GM23248 (cell line): ENCODE results near the gene ANKRD53. TPM values are rescaled to one million over a fixed set of nuclear protein-coding genes. Genes with fewer than 3 reads are reported as not detected.

Experiments used
- DNase-seq: peaks from one replicate; pipeline ENCODE4 v3.0.0-alpha.2; 2015
- H2AFZ ChIP-seq: fragments of 200-600 bp; sonication (generic); 2 replicates; pipeline ENCODE4 v1.6.1; 2016; ENCODE audit warnings: antibody characterized with exemption
- H3F3A ChIP-seq: fragments of 200-600 bp; sonication (generic); 2 replicates; pipeline ENCODE4 v1.6.1; 2016; ENCODE audit warnings: mild to moderate bottlenecking, antibody characterized with exemption, mixed run types; ENCODE audit not compliant: insufficient read depth
- H3K27ac ChIP-seq: fragments of 200-600 bp; sonication (generic); 2 replicates; pipeline ENCODE4 v1.5.1; 2016; ENCODE audit warnings: mild to moderate bottlenecking
- H3K27me3 ChIP-seq: fragments of 200-600 bp; sonication (generic); replicated peaks from 2 replicates; pipeline ENCODE4 v1.6.1; 2016; ENCODE audit warnings: mild to moderate bottlenecking; ENCODE audit not compliant: insufficient read depth
- H3K36me3 ChIP-seq: fragments of 200-600 bp; sonication (generic); 2 replicates; pipeline ENCODE4 v1.6.1; 2016; ENCODE audit warnings: low read depth, mild to moderate bottlenecking
- H3K4me1 ChIP-seq: fragments of 200-600 bp; sonication (generic); 2 replicates; pipeline ENCODE4 v1.6.1; 2016; ENCODE audit warnings: mild to moderate bottlenecking; ENCODE audit not compliant: insufficient read depth
- H3K4me2 ChIP-seq: fragments of 200-600 bp; sonication (generic); one replicate; pipeline ENCODE4 v1.6.1; 2016; ENCODE audit warnings: mild to moderate bottlenecking; ENCODE audit not compliant: unreplicated experiment
- H3K4me3 ChIP-seq: fragments of 200-600 bp; sonication (generic); 2 replicates; pipeline ENCODE4 v1.5.1; 2016; ENCODE audit warnings: mild to moderate bottlenecking
- H3K79me2 ChIP-seq: fragments of 200-600 bp; sonication (generic); 2 replicates; pipeline ENCODE4 v1.6.1; 2016; ENCODE audit warnings: mild to moderate bottlenecking; ENCODE audit not compliant: insufficient read depth
- H3K9ac ChIP-seq: fragments of 200-600 bp; sonication (generic); 2 replicates; pipeline ENCODE4 v1.6.1; 2016; ENCODE audit warnings: mild to moderate bottlenecking
- H3K9me2 ChIP-seq: fragments of 200-600 bp; sonication (generic); 2 replicates; pipeline ENCODE4 v1.6.1; 2016; ENCODE audit warnings: mixed run types, mild to moderate bottlenecking, moderate library complexity; ENCODE audit not compliant: insufficient read depth
- H3K9me3 ChIP-seq: fragments of 200-600 bp; sonication (generic); one replicate; pipeline ENCODE4 v1.6.1; 2017; ENCODE audit warnings: low read depth
- H4K20me1 ChIP-seq: fragments of 200-600 bp; sonication (generic); 2 replicates; pipeline ENCODE4 v1.6.0; 2016; ENCODE audit not compliant: insufficient read depth
- EZH2 ChIP-seq: fragments of 200-600 bp; sonication (generic); IDR thresholded peaks from 2 replicates; pipeline ENCODE4 v1.6.1; 2018; ENCODE audit warnings: antibody characterized with exemption, mild to moderate bottlenecking; ENCODE audit not compliant: insufficient read depth, poor library complexity, severe bottlenecking
- EZH2phosphoT487 ChIP-seq: fragments of 200-600 bp; sonication (generic); IDR thresholded peaks from 2 replicates; pipeline ENCODE4 v1.6.1; 2018; ENCODE audit warnings: antibody characterized with exemption, moderate library complexity, mild to moderate bottlenecking, low read depth; ENCODE audit not compliant: insufficient read depth
- WGBS, 2 experiments: methylation state at CpG; one replicate each; pipeline ENCODE4 v1.1.6; 2015 to 2017; ENCODE audit warnings: low lambda C conversion rate in 2 of 2, low coverage in 1 of 2; ENCODE audit errors: missing lambda C conversion rate in 2 of 2; 5-methylcytosine and 5-hydroxymethylcytosine counted together
- in situ Hi-C: fragments of 300-500 bp; cut with MboI; formaldehyde crosslinking; loops from 2 replicates; pipeline ENCODE4 v1.15.0; 2020
- polyA plus RNA-seq: library from polyadenylated mRNA; unstranded; fragments of >200 nt; fragmentation: Nextera tagmentation; extraction: Ambion mirVana; gene quantifications from 2 replicates; pipeline ENCODE4 v1.2.1, GENCODE V29; 2016
- total RNA-seq: library from RNA; depleted of rRNA; stranded (reverse); fragments of >200 nt; shearing (Covaris generic); gene quantifications from 2 replicates; pipeline ENCODE4 v1.2.3, GENCODE V29; 2014

ANKRD53 gene
- total and polyA plus RNA-seq, 2 experiments from 2014 or later = 1.2 TPM; not detected in 1

GRCh38 chr2:70932631-70933230 lies 45.7 kb upstream of the ANKRD53 start:
- WGBS, 2 experiments = 81% methylated on average over 17 to 21 of the region's 21 CpGs
- H3K9ac ChIP-seq = no peak overlapping the region
- H3K9me3 ChIP-seq = no peaks in the 10 kb centered on the region
- H3K27me3 ChIP-seq = no peaks in the 10 kb centered on the region; the same call in 1 of the 2 replicates
- in situ Hi-C loops = no loop called here
- H3K9me2 ChIP-seq = no peaks in the 10 kb centered on the region
- H3K79me2 ChIP-seq = no peaks in the 10 kb centered on the region
- H3K27ac ChIP-seq = no peak overlapping the region
- H3K36me3 ChIP-seq = no peaks in the 10 kb centered on the region
- TF ChIP-seq EZH2phosphoT487 = no peak
- no peak for TF ChIP-seq EZH2
- H3K4me1 ChIP-seq = no peaks in the 10 kb centered on the region
- DNase-seq = no peak
- no peak overlapping the region for H3K4me3 ChIP-seq
- no peaks in the 10 kb centered on the region for H3F3A ChIP-seq
- no peak overlapping the region for H2AFZ ChIP-seq
- no peaks in the 10 kb centered on the region for H4K20me1 ChIP-seq
- H3K4me2 ChIP-seq = no peak overlapping the region

GRCh38 chr2:70934981-70935380 lies 43.4 kb upstream of the ANKRD53 start:
- in situ Hi-C loops = no loop called here
- H2AFZ ChIP-seq = no peak overlapping the region
- no peak overlapping the region for H3K9ac ChIP-seq
- no peaks in the 10 kb centered on the region for H3K9me3 ChIP-seq
- no peak overlapping the region for H3K27ac ChIP-seq
- H3K4me1 ChIP-seq = no peaks in the 10 kb centered on the region
- no peaks in the 10 kb centered on the region for H3F3A ChIP-seq
- H4K20me1 ChIP-seq = no peaks in the 10 kb centered on the region
- DNase-seq = no peak
- H3K36me3 ChIP-seq = no peaks in the 10 kb centered on the region
- WGBS, 2 experiments = 40 to 74% methylated on average over 1 of the region's 1 CpG
- H3K4me2 ChIP-seq = no peak overlapping the region
- no peak overlapping the region for H3K4me3 ChIP-seq
- H3K27me3 ChIP-seq = no peaks in the 10 kb centered on the region; the same call in 1 of the 2 replicates
- no peaks in the 10 kb centered on the region for H3K79me2 ChIP-seq
- no peak for TF ChIP-seq EZH2phosphoT487
- no peak for TF ChIP-seq EZH2
- no peaks in the 10 kb centered on the region for H3K9me2 ChIP-seq

- Histone ChIP-seq H3K4me2 (no peak within 1 kb of the TSS), H2AFZ (no peak within 1 kb of the TSS), H3K36me3 (no peaks in the 10 kb centered on the region), H3K4me3 (no peak within 1 kb of the TSS), H3F3A (no peaks in the 10 kb centered on the region), H3K9me3 (no peaks in the 10 kb centered on the region), H3K27me3 (no peaks in the 10 kb centered on the region; the same call in 1 of the 2 replicates), H3K4me1 (no peaks in the 10 kb centered on the region), H3K9me2 (no peaks in the 10 kb centered on the region), H4K20me1 (no peaks in the 10 kb centered on the region), H3K9ac (no peak within 1 kb of the TSS), H3K27ac (no peak within 1 kb of the TSS), H3K79me2 (no peaks in the 10 kb centered on the region)
- WGBS, 2 experiments = 27 to 34% methylated on average over 12 to 13 of the region's 14 CpGs
- in situ Hi-C loops = no loop called here
- TF ChIP-seq EZH2phosphoT487 = no peak
- no peak for DNase-seq
Observed at GRCh38 chr2:70935468-70936164, 42.8 kb upstream of the ANKRD53 start, which contains the start of gene ATP6V1B1. Gene ATP6V1B1 (plus strand): TSS chr2:70935900. CDS start chr2:70935955, 55 bp downstream.

- no peaks in the 10 kb centered on the region for H3K36me3 ChIP-seq
- H3K4me1 ChIP-seq = no peaks in the 10 kb centered on the region
- no peaks in the 10 kb centered on the region for H3K79me2 ChIP-seq
- no peak overlapping the region for H3K4me3 ChIP-seq
- no peak overlapping the region for H3K9ac ChIP-seq
- no peaks in the 10 kb centered on the region for H4K20me1 ChIP-seq
- 52 to 53% methylated on average over 9 to 10 of the region's 10 CpGs for WGBS, 2 experiments
- TF ChIP-seq EZH2phosphoT487 (no peak), EZH2 (no peak)
- in situ Hi-C loops = no loop called here
- no peak overlapping the region for H2AFZ ChIP-seq
- H3K9me2 ChIP-seq = no peaks in the 10 kb centered on the region
- no peaks in the 10 kb centered on the region; the same call in 1 of the 2 replicates for H3K27me3 ChIP-seq
- H3K27ac ChIP-seq = no peak overlapping the region
- H3K4me2 ChIP-seq = no peak overlapping the region
- no peaks in the 10 kb centered on the region for H3F3A ChIP-seq
- H3K9me3 ChIP-seq = no peaks in the 10 kb centered on the region
- no peak for DNase-seq
Observed at GRCh38 chr2:70936165-70936978, 42.1 kb upstream of the ANKRD53 start.
